ENCODE results near the gene SEH1L.
A peak's percentile ranks its signal among the peaks of the same experiment; 100 is the strongest.

SEH1L gene

DNA sequence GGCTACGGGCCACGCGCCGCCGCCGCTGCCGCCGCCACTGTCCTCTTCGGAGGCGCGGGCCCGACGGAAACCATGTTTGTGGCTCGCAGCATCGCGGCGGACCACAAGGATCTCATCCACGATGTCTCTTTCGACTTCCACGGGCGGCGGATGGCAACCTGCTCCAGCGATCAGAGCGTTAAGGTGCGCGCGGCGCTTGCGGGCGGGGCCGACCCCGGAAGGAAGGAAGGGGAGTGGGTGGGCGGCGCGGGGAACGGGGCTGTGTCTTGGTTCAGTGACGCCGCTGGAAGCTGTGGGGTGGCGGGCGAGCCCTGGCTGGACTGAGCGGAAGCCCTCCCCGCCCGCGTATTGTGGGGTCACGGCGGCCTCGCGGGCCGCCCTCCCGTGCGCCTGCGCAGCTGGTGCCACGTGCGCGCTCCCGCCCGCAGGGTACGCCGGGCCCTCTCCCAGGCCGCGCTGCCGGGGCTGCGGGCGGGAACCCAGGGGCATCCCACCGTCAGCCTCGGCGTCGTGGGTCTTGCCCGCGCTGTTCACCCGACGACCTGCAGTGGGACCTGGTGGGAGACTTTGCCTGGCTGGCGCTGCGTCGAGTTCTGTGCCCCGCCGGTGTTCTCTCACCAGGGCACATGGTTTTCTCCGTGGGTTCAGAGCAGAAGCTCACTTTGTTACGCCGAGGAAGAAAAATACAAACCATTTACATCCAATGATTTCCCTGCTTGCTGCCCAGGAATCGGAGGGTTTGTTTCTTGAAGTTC, 416 bp downstream of the SEH1L start:
- peak overlapping the region; percentile 76 for H3K4me2 ChIP-seq (ENCODE audit: low read depth, low read length)
- H3K9ac ChIP-seq (ENCODE audit: low read length): peak overlapping the region; percentile 94
- peaks cover 26% of the 10 kb centered on the region for H3F3A ChIP-seq (ENCODE audit: insufficient read depth, low read length)
- DNase-seq: peak; percentile 96
- no peaks in the 10 kb centered on the region for H4K20me1 ChIP-seq (ENCODE audit: insufficient read depth, low read length)
- no peaks in the 10 kb centered on the region for H3K36me3 ChIP-seq (replicated peaks; ENCODE audit: insufficient read depth, low read length)
- H3K4me3 ChIP-seq (ENCODE audit: low read length): peak overlapping the region; percentile 95
- no peaks in the 10 kb centered on the region for H3K9me3 ChIP-seq (replicated peaks; ENCODE audit: insufficient read depth, low read length)
- no peaks in the 10 kb centered on the region for H3K27me3 ChIP-seq (replicated peaks; ENCODE audit: insufficient read depth, low read length)
- TF ChIP-seq, protein P1, sequence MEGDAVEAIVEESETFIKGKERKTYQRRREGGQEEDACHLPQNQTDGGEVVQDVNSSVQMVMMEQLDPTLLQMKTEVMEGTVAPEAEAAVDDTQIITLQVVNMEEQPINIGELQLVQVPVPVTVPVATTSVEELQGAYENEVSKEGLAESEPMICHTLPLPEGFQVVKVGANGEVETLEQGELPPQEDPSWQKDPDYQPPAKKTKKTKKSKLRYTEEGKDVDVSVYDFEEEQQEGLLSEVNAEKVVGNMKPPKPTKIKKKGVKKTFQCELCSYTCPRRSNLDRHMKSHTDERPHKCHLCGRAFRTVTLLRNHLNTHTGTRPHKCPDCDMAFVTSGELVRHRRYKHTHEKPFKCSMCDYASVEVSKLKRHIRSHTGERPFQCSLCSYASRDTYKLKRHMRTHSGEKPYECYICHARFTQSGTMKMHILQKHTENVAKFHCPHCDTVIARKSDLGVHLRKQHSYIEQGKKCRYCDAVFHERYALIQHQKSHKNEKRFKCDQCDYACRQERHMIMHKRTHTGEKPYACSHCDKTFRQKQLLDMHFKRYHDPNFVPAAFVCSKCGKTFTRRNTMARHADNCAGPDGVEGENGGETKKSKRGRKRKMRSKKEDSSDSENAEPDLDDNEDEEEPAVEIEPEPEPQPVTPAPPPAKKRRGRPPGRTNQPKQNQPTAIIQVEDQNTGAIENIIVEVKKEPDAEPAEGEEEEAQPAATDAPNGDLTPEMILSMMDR (IDR thresholded peaks at IDR 0.05; ENCODE audit: low read length): no peak
- TF ChIP-seq EZH2 (optimal IDR thresholded peaks at IDR 0.05; ENCODE audit: low read depth, low read length) (no peak), EZH2phosphoT487 (IDR thresholded peaks at IDR 0.05; ENCODE audit: low read length) (no peak)
- H3K27ac ChIP-seq (ENCODE audit: low read length): peak overlapping the region; percentile 99
- H3K9me2 ChIP-seq (replicated peaks; ENCODE audit: insufficient read depth, low read length): no peaks in the 10 kb centered on the region
- peaks cover 5% of the 10 kb centered on the region; the same call in 1 of the 2 replicates for H3K4me1 ChIP-seq (ENCODE audit: low read length)
- H3K79me2 ChIP-seq (ENCODE audit: low read length): peaks cover 49% of the 10 kb centered on the region
- peak overlapping the region; percentile 81 for H2AFZ ChIP-seq (ENCODE audit: low read length)

DNA sequence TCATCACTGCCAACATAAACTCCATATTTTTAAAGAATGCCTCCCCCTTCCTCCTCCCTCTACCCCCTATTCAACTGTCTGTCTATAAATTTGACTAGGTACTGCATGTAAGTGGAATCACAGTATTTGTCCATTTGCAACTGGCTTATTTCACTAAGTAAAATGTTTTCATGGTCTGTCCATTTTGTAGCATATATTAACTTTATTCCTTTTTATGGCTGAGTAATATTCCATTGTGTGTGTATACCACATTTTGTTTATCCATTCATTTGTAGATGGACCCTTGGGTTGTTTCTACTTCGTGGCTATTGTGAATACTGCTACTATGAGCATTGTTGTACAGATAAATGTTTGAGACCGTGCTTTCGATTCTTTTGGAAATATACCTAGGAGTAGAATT, 10.7 kb downstream of the SEH1L start:
- Histone ChIP-seq H3K9me3 (replicated peaks; ENCODE audit: insufficient read depth, low read length) (no peaks in the 10 kb centered on the region), H3K9ac (ENCODE audit: low read length) (no peak overlapping the region), H3K79me2 (ENCODE audit: low read length) (peaks cover 53% of the 10 kb centered on the region)

DNA sequence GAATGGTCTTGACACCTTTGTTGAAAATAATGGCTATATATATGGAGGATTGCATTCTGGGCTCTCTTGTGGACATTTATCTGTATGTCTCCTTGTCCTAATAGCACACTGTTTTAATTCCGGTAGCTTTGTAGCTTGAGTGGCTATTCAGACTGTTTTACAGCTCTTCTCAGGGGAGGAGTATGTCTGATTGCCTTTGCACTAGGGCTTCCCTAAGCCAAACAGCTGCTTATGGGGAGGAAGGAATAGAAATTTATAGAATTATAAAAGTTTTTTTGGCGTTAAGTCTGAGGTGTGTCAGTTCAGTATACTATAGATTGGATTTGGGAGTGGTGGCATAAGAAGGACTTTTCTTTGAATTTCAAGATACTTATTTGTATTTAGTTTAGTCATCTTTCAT, 12.6 kb downstream of the SEH1L start:
- Histone ChIP-seq H3F3A (ENCODE audit: insufficient read depth, low read length) (no peaks in the 10 kb centered on the region), H3K27ac (ENCODE audit: low read length) (no peak overlapping the region), H3K4me1 (ENCODE audit: low read length) (no peaks in the 10 kb centered on the region), H3K9ac (ENCODE audit: low read length) (no peak overlapping the region), H3K9me3 (replicated peaks; ENCODE audit: insufficient read depth, low read length) (no peaks in the 10 kb centered on the region), H3K36me3 (replicated peaks; ENCODE audit: insufficient read depth, low read length) (peaks cover 8% of the 10 kb centered on the region), H3K4me3 (ENCODE audit: low read length) (no peak overlapping the region), H3K79me2 (ENCODE audit: low read length) (peaks cover 40% of the 10 kb centered on the region), H3K9me2 (replicated peaks; ENCODE audit: insufficient read depth, low read length) (no peaks in the 10 kb centered on the region), H3K27me3 (replicated peaks; ENCODE audit: insufficient read depth, low read length) (no peaks in the 10 kb centered on the region), H3K4me2 (ENCODE audit: low read depth, low read length) (no peak overlapping the region), H4K20me1 (ENCODE audit: insufficient read depth, low read length) (no peaks in the 10 kb centered on the region), H2AFZ (ENCODE audit: low read length) (no peak overlapping the region)
- TF ChIP-seq, protein P1 (IDR thresholded peaks at IDR 0.05; ENCODE audit: low read length): no peak
- TF ChIP-seq EZH2 (optimal IDR thresholded peaks at IDR 0.05; ENCODE audit: low read depth, low read length) (no peak), EZH2phosphoT487 (IDR thresholded peaks at IDR 0.05; ENCODE audit: low read length) (no peak)
- no peak for DNase-seq

More for the DNA sequence above, 10.7 kb downstream of the SEH1L start:
- no peaks in the 10 kb centered on the region for H4K20me1 ChIP-seq (ENCODE audit: insufficient read depth, low read length)
- H3K9me2 ChIP-seq (replicated peaks; ENCODE audit: insufficient read depth, low read length): no peaks in the 10 kb centered on the region
- H3K4me3 ChIP-seq (ENCODE audit: low read length): no peak overlapping the region
- no peak overlapping the region for H2AFZ ChIP-seq (ENCODE audit: low read length)
- H3K4me1 ChIP-seq (ENCODE audit: low read length): no peaks in the 10 kb centered on the region
- H3K27ac ChIP-seq (ENCODE audit: low read length): no peak overlapping the region
- H3K27me3 ChIP-seq (replicated peaks; ENCODE audit: insufficient read depth, low read length): no peaks in the 10 kb centered on the region
- H3K36me3 ChIP-seq (replicated peaks; ENCODE audit: insufficient read depth, low read length): peaks cover 10% of the 10 kb centered on the region
- no peak for TF ChIP-seq EZH2phosphoT487 (IDR thresholded peaks at IDR 0.05; ENCODE audit: low read length)
- TF ChIP-seq, protein P1 (IDR thresholded peaks at IDR 0.05; ENCODE audit: low read length): no peak
- no peak for TF ChIP-seq EZH2 (optimal IDR thresholded peaks at IDR 0.05; ENCODE audit: low read depth, low read length)
- H3F3A ChIP-seq (ENCODE audit: insufficient read depth, low read length): no peaks in the 10 kb centered on the region
- H3K4me2 ChIP-seq (ENCODE audit: low read depth, low read length): no peak overlapping the region
- DNase-seq: no peak
